K562 (cell line): ENCODE results near the gene PLAAT5. TPM values are rescaled to one million over a fixed set of nuclear protein-coding genes. Genes with fewer than 3 reads are reported as not detected.

Experiments used
- BCLAF1 ChIP-seq, 2 experiments: fragments of 450-650 bp in 1 of 2; IDR thresholded peaks; 2 replicates each; pipeline ENCODE4 v1.6.1; 2011 to 2017; ENCODE audit warnings: low read depth in 2 of 2, antibody characterized with exemption in 1 of 2, borderline replicate concordance in 1 of 2, low read length in 1 of 2, mild to moderate bottlenecking in 1 of 2, mixed read lengths in 1 of 2; ENCODE audit not compliant: control insufficient read depth in 1 of 2
- ETS1 ChIP-seq: conservative IDR thresholded peaks from 2 replicates; pipeline ENCODE4 v1.6.1; 2011; ENCODE audit warnings: low read depth, mild to moderate bottlenecking, low read length; ENCODE audit not compliant: control insufficient read depth
- HDAC2 ChIP-seq: fragments of 450-650 bp; IDR thresholded peaks from 2 replicates; pipeline ENCODE4 v1.6.1; 2016; ENCODE audit warnings: mild to moderate bottlenecking
- HNRNPH1 ChIP-seq: fragments of 200-400 bp; formaldehyde crosslinking; optimal IDR thresholded peaks from 2 replicates; pipeline ENCODE3; 2017; ENCODE audit warnings: low read depth, mild to moderate bottlenecking, low read length, moderate library complexity
- KAT2B ChIP-seq: IDR thresholded peaks from one replicate; pipeline ENCODE4 v1.6.1; 2012; ENCODE audit warnings: low read depth, mild to moderate bottlenecking, control low read depth, inconsistent platforms, low read length, moderate library complexity
- KAT7 ChIP-seq: sonication (generic); formaldehyde crosslinking; IDR thresholded peaks from 2 replicates; pipeline ENCODE4 v1.8.0; 2022; ENCODE audit warnings: missing genetic modification reagents, mild to moderate bottlenecking, borderline replicate concordance
- KAT8 ChIP-seq: fragments of 450-650 bp; IDR thresholded peaks from 2 replicates; pipeline ENCODE4 v1.6.1; 2016; ENCODE audit warnings: low read depth, mild to moderate bottlenecking
- MYNN ChIP-seq, 2 experiments: sonication (generic); formaldehyde crosslinking in 1 of 2; IDR thresholded peaks; 2 replicates each; pipeline versions ENCODE4 v1.5.0 to v1.6.1; 2016 to 2020; ENCODE audit warnings: antibody characterized with exemption in 1 of 2, missing genetic modification reagents in 1 of 2
- NFRKB ChIP-seq: fragments of 450-650 bp; IDR thresholded peaks from 2 replicates; pipeline ENCODE4 v1.6.1; 2016; ENCODE audit warnings: low read depth
- PHF21A ChIP-seq: fragments of 450-650 bp; IDR thresholded peaks from 2 replicates; pipeline ENCODE4 v1.6.1; 2017; ENCODE audit warnings: low read depth, borderline replicate concordance
- PML ChIP-seq: IDR thresholded peaks from 2 replicates; pipeline ENCODE4 v1.6.1; 2012; ENCODE audit warnings: low read length, inconsistent platforms
- RAD21 ChIP-seq, 2 experiments: fragments of 250-450 bp in 1 of 2; fragments of 450-650 bp in 1 of 2; sonication (Bioruptor Pico) in 1 of 2; formaldehyde crosslinking in 1 of 2; IDR thresholded peaks in 1 of 2; conservative IDR thresholded peaks in 1 of 2; 2 replicates each; pipeline versions ENCODE4 v1.4.0 to v1.8.0; 2020 to 2022; ENCODE audit warnings: mild to moderate bottlenecking in 2 of 2, moderate library complexity in 1 of 2
- RBM14 ChIP-seq: fragments of 200-400 bp; formaldehyde crosslinking; IDR thresholded peaks from 2 replicates; pipeline ENCODE4 v1.6.1; 2018; ENCODE audit warnings: low read depth, mild to moderate bottlenecking, low read length, moderate library complexity, borderline replicate concordance; ENCODE audit not compliant: insufficient read depth
- SMARCB1 ChIP-seq: IDR thresholded peaks from 2 replicates; pipeline ENCODE4 v1.6.1; 2011; ENCODE audit warnings: improper control_type of control experiment, low read depth; ENCODE audit not compliant: insufficient read length
- SRSF9 ChIP-seq: fragments of 200-400 bp; formaldehyde crosslinking; IDR thresholded peaks from 2 replicates; pipeline ENCODE4 v1.6.1; 2017; ENCODE audit warnings: low read depth, low read length, borderline replicate concordance
- TFAM ChIP-seq: fragments of 250-450 bp; sonication (Bioruptor Pico); conservative IDR thresholded peaks from 2 replicates; pipeline ENCODE4 v1.5.0; 2021; ENCODE audit warnings: mild to moderate bottlenecking, moderate library complexity
- ZC3H8 ChIP-seq: fragments of 450-650 bp; IDR thresholded peaks from 2 replicates; pipeline ENCODE4 v1.6.1; 2017
- ZNF668 ChIP-seq: fragments of 250-450 bp; sonication (Bioruptor Pico); IDR thresholded peaks from 2 replicates; pipeline ENCODE4 v1.8.0; 2022; ENCODE audit warnings: mild to moderate bottlenecking, inconsistent platforms
- polyA plus RNA-seq, 8 experiments: library from polyadenylated mRNA; depleted of rRNA in 4 of 8; stranded (reverse) in 5 of 8; unstranded in 3 of 8; fragments of >200 nt; fragmentation: Nextera tagmentation in 2 of 8; fragmentation: Illumina TruSeq in 1 of 8; extraction: Ambion mirVana in 2 of 8; extraction: Trizol in 1 of 8; gene quantifications; 2 replicates each; pipeline versions ENCODE4 v1.2.1 to v1.2.3, GENCODE V29; 2011 to 2014; ENCODE audit warnings: inconsistent platforms in 1 of 8, missing spikeins in 1 of 8
- total RNA-seq, 7 experiments: library from RNA; depleted of rRNA in 6 of 7; stranded (reverse); fragments of >200 nt in 6 of 7; fragmentation: Illumina TruSeq in 2 of 7; extraction: Trizol in 2 of 7; gene quantifications; 2 replicates each; pipeline versions ENCODE4 v1.2.1 to v1.2.3, GENCODE V29; 2011 to 2021; ENCODE audit warnings: low replicate concordance in 1 of 7
- TF ChIP-seq, protein P1 (sequence below): fragments of 250-450 bp; sonication (Bioruptor Pico); IDR thresholded peaks from 2 replicates; pipeline ENCODE4 v1.5.0; 2020; ENCODE audit warnings: mild to moderate bottlenecking, borderline replicate concordance

PLAAT5 gene
- total and polyA plus RNA-seq, 9 of the 15 experiments (the other 6 are each of a cell fraction or from before 2014, with no cell fraction given): not detected

GRCh38 chr11:63534895-63535461 is 44.0 kb upstream of the PLAAT5 start (continued):
- TF ChIP-seq PML: no peak
- TF ChIP-seq RBM14: no peak
- no peak for TF ChIP-seq ETS1
- TF ChIP-seq SMARCB1: no peak
- TF ChIP-seq KAT8: no peak
- no peak for TF ChIP-seq ZC3H8
- no peak for TF ChIP-seq KAT2B
- TF ChIP-seq ZNF668: peak; percentile 98
- no peak for TF ChIP-seq MYNN (IDR thresholded peaks at IDR 0.05)
- TF ChIP-seq MYNN (CRISPR knock-in tag; IDR thresholded peaks at IDR 0.05): no peak
- TF ChIP-seq BCLAF1 (IDR thresholded peaks at IDR 0.05; ENCODE audit: borderline replicate concordance in 1 of 2, control insufficient read depth in 1 of 2, low read depth in 2 of 2, low read length in 1 of 2): no peak
- no peak for TF ChIP-seq KAT7
- peak in 1 of 2 experiments; percentile 34; a peak in 1 of 4 replicates for TF ChIP-seq RAD21 (CRISPR knock-in tag; conservative IDR thresholded peaks at IDR 0.05 in 1 of 2, IDR thresholded peaks at IDR 0.05 in 1 of 2)
- no peak for TF ChIP-seq SRSF9
- no peak for TF ChIP-seq NFRKB
- no peak for TF ChIP-seq TFAM
- no peak for TF ChIP-seq HDAC2
- no peak for TF ChIP-seq PHF21A
- TF ChIP-seq, protein P1, sequence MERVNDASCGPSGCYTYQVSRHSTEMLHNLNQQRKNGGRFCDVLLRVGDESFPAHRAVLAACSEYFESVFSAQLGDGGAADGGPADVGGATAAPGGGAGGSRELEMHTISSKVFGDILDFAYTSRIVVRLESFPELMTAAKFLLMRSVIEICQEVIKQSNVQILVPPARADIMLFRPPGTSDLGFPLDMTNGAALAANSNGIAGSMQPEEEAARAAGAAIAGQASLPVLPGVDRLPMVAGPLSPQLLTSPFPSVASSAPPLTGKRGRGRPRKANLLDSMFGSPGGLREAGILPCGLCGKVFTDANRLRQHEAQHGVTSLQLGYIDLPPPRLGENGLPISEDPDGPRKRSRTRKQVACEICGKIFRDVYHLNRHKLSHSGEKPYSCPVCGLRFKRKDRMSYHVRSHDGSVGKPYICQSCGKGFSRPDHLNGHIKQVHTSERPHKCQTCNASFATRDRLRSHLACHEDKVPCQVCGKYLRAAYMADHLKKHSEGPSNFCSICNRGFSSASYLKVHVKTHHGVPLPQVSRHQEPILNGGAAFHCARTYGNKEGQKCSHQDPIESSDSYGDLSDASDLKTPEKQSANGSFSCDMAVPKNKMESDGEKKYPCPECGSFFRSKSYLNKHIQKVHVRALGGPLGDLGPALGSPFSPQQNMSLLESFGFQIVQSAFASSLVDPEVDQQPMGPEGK (CRISPR knock-in tag): peak; percentile 97
- TF ChIP-seq HNRNPH1: no peak
